ENCODE measurements around the gene ASIC2.

Gene ASIC2

DNA sequence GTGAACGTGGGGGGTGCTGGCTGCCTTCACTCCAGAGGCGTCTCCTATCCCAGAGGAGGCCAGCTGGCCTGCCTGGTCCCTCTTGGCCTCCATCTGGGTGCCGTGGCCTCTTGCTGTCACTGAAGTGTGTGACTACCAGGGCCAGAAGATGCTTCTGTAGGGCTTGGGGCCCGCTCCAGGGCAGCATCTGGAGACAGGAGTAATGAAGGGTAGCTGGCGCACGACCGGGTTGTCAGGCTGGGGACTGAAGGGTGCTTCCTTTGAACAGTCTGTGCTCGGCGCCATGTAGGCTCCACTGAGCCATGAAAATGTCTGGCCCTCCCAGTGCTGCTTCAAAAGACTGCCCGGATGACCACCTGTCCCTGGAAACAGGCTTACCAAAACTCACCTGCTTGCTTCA is 31.3 kb downstream of the ASIC2 start:
- TF ChIP-seq, protein P1, sequence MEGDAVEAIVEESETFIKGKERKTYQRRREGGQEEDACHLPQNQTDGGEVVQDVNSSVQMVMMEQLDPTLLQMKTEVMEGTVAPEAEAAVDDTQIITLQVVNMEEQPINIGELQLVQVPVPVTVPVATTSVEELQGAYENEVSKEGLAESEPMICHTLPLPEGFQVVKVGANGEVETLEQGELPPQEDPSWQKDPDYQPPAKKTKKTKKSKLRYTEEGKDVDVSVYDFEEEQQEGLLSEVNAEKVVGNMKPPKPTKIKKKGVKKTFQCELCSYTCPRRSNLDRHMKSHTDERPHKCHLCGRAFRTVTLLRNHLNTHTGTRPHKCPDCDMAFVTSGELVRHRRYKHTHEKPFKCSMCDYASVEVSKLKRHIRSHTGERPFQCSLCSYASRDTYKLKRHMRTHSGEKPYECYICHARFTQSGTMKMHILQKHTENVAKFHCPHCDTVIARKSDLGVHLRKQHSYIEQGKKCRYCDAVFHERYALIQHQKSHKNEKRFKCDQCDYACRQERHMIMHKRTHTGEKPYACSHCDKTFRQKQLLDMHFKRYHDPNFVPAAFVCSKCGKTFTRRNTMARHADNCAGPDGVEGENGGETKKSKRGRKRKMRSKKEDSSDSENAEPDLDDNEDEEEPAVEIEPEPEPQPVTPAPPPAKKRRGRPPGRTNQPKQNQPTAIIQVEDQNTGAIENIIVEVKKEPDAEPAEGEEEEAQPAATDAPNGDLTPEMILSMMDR (IDR thresholded peaks at IDR 0.05; ENCODE audit: borderline replicate concordance, control extremely low read depth, extremely low read depth, insufficient read depth, missing control alignments): no peak
- in situ Hi-C loops (cut with MboI; ENCODE audit: low sequenced_read_pairs, unreplicated experiment): no loop called here
- no peak for DNase-seq (ENCODE audit: low spot score)

DNA sequence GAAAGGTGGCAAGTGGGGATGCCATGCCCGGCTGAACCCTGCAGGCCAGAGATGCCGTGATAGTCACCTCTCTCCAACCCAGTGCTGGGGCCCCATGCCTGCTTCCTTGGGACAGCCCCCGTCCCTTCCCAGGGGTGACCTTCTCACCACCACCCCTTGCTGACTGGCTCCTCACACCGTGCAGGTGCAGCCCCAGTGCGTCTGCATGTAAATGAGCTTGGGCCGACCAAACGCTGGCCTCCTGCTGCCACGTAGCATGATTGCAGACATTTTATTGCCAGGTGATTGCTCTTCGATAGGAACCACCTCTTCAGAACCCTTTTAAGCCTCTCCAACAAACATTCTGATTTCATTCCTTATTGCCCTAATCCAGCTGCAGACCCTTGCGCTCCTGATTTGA is 32.5 kb downstream of the ASIC2 start:
- in situ Hi-C loops (cut with MboI; ENCODE audit: low sequenced_read_pairs, unreplicated experiment): no loop called here
- DNase-seq (ENCODE audit: low spot score): no peak
- TF ChIP-seq, protein P1 (IDR thresholded peaks at IDR 0.05; ENCODE audit: borderline replicate concordance, control extremely low read depth, extremely low read depth, insufficient read depth, missing control alignments): no peak

DNA sequence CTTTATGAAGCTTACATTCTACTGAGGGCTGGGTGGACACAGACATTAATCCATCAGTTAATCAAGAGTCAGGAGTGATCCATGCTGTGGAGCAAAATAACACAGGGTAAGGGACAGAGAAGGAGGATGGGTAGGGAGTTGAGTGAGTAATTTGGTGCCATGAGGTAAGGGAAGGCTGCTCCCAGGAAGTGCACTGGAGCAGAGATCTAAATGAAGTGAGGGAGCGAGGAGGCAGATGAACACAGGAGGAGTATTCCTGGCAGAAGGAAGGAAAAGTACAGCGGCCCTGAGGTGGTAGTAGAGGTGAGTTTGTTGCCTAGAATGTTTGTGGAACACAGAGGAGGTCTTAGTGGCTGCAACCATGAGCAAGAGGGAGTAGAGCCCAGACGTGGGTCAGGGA is 34.8 kb downstream of the ASIC2 start:
- in situ Hi-C loops (cut with MboI; ENCODE audit: low sequenced_read_pairs, unreplicated experiment): no loop called here
- DNase-seq (ENCODE audit: low spot score): no peak
- TF ChIP-seq, protein P1 (IDR thresholded peaks at IDR 0.05; ENCODE audit: borderline replicate concordance, control extremely low read depth, extremely low read depth, insufficient read depth, missing control alignments): no peak

DNA sequence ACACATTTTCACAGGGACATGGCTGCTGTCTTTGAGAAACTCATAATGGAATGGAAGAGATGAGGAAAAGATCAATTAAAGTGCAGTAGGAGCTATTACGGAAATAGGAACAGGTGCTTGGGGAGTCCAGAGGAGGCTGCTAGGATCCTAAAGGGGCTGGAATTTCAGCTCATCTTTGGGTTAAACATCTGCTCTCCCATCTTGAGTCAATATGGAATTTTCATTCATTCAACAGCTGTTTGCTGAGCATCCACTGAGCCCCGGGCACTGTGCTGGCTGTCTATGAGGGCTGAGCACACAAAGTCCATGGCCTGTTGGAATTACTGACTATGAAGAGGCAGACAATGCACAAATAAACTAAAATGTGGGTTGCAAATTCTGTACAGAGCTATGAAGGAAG is 47.9 kb downstream of the ASIC2 start:
- in situ Hi-C loops (cut with MboI; ENCODE audit: low sequenced_read_pairs, unreplicated experiment): no loop called here
- TF ChIP-seq, protein P1 (IDR thresholded peaks at IDR 0.05; ENCODE audit: borderline replicate concordance, control extremely low read depth, extremely low read depth, insufficient read depth, missing control alignments): no peak

DNA sequence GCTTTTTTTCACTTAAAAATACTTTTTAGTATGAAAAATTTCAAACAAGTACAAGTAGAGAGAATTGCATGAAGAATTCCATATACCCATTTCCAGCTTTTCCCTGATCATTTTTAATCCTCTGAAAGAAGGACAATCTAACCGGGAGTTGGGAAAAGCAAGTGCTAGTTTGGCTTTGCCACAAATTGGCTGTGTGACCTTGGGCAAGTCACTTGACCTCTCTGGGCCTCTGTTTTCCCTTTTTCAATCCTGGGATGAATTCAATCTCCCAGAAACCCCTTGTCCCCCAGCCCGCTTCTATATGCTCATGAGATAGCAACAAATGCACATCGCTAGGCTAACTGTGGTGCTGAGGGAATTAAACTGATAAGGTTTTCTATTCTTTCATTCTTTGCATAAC is 49.4 kb downstream of the ASIC2 start:
- in situ Hi-C loops (cut with MboI; ENCODE audit: low sequenced_read_pairs, unreplicated experiment): no loop called here
- DNase-seq (ENCODE audit: low spot score): no peak

More for the DNA sequence above, 47.9 kb downstream of the ASIC2 start:
- DNase-seq (ENCODE audit: low spot score): no peak

DNA sequence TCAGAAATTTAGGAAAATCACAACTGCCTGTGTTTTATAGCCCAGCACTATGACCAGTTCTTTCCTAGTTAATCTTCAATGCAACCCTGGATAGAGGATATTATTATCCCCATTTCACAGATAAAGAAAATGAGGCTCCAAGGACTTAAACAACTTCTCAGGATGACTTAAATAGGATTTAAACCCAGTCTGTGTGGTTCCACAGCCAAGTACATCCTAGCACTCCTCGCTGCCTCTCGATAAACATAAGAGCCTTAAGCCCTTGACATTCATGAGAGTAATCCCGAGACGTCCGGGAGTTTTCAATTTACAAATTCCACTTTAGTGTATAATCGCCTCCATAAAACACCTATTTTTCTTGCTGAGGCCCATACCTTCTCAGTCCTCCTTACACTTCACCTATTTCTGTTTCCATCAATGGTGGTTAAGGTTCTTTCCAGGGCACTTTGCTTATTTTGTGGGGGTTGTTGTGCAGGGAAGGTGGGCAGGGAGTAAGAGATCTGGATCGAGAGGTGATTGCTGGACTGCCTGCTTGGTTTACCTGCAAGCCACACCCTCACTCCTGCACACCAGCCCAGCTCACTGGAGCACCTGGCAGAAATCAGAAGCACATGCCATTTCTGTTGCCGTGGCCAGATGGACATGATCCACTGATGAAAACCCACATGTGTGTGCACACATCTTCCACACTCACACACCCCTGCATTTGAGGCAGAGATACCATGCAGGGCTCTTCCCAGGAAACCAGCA is 50.5 kb downstream of the ASIC2 start:
- TF ChIP-seq, protein P1 (IDR thresholded peaks at IDR 0.05; ENCODE audit: borderline replicate concordance, control extremely low read depth, extremely low read depth, insufficient read depth, missing control alignments): no peak

More for the DNA sequence above, 49.4 kb downstream of the ASIC2 start:
- TF ChIP-seq, protein P1 (IDR thresholded peaks at IDR 0.05; ENCODE audit: borderline replicate concordance, control extremely low read depth, extremely low read depth, insufficient read depth, missing control alignments): no peak

More for the DNA sequence above, 50.5 kb downstream of the ASIC2 start:
- no peak for DNase-seq (ENCODE audit: low spot score)
- in situ Hi-C loops (cut with MboI; ENCODE audit: low sequenced_read_pairs, unreplicated experiment): no loop called here
